HG03196 (cell line): ENCODE results near the gene ITPKC.

Experiments
- ATAC-seq: cut with Tn5 transposase; IDR thresholded peaks from one replicate; pipeline ENCODE4 v1.9.1; 2021; ENCODE audit not compliant: unreplicated experiment

Gene ITPKC

GRCh38 chr19:40716482-40717324, at the start of gene ITPKC, which contains the start of gene COQ8B:
TSS of gene ITPKC (plus strand) at chr19:40717112. CDS start at chr19:40717136, 24 bp downstream.
TSS of gene COQ8B (minus strand) at chr19:40716886. CDS start at chr19:40714632, 2,254 bp downstream.
- peak; percentile 69 for ATAC-seq

GRCh38 chr19:40667602-40668001, 49.3 kb upstream of the ITPKC start:
- ATAC-seq: no peak

- ATAC-seq: no peak
These were observed 47.8 kb upstream of the ITPKC start for GRCh38 chr19:40668991-40669614.

GRCh38 chr19:40671404-40671803, 45.5 kb upstream of the ITPKC start:
- ATAC-seq: no peak

GRCh38 chr19:40672038-40672437, 44.9 kb upstream of the ITPKC start:
- ATAC-seq: no peak

GRCh38 chr19:40672573-40673299, 44.2 kb upstream of the ITPKC start:
- ATAC-seq: no peak

- no peak for ATAC-seq
These were observed 43.5 kb upstream of the ITPKC start for GRCh38 chr19:40673397-40673796.

- no peak for ATAC-seq
These were observed 42.6 kb upstream of the ITPKC start for GRCh38 chr19:40674291-40674690.

- no peak for ATAC-seq
These were observed 39.8 kb upstream of the ITPKC start for GRCh38 chr19:40677156-40677555.

GRCh38 chr19:40681039-40681438, 35.9 kb upstream of the ITPKC start:
- ATAC-seq: no peak

- ATAC-seq: no peak
These were observed 34.4 kb upstream of the ITPKC start for GRCh38 chr19:40682431-40682964.

- no peak for ATAC-seq
These were observed 33.5 kb upstream of the ITPKC start for GRCh38 chr19:40683437-40683836.

- no peak for ATAC-seq
These were observed 32.6 kb upstream of the ITPKC start for GRCh38 chr19:40684280-40684679.

GRCh38 chr19:40685016-40685526, 31.8 kb upstream of the ITPKC start:
- ATAC-seq: no peak

- no peak for ATAC-seq
These were observed 31.3 kb upstream of the ITPKC start for GRCh38 chr19:40685563-40685962.

- ATAC-seq: no peak
These were observed 29.9 kb upstream of the ITPKC start for GRCh38 chr19:40686882-40687524.

- no peak for ATAC-seq
These were observed 29.3 kb upstream of the ITPKC start for GRCh38 chr19:40687525-40688016.

- no peak for ATAC-seq
These were observed 28.6 kb upstream of the ITPKC start for GRCh38 chr19:40688309-40688708.

GRCh38 chr19:40688987-40689338, 27.9 kb upstream of the ITPKC start:
- ATAC-seq: no peak

GRCh38 chr19:40689339-40690049, 27.4 kb upstream of the ITPKC start:
- no peak for ATAC-seq
